ENCODE measurements around the gene ZNF580. TPM values are rescaled to one million over a fixed set of nuclear protein-coding genes. Genes with fewer than 3 reads are reported as not detected.

ZNF580 gene
- total and polyA plus RNA-seq, 2 of the 13 experiments (the other 11 are each of a cell fraction or from before 2014, with no cell fraction given), result 4.4 to 6.0 TPM

DNA sequence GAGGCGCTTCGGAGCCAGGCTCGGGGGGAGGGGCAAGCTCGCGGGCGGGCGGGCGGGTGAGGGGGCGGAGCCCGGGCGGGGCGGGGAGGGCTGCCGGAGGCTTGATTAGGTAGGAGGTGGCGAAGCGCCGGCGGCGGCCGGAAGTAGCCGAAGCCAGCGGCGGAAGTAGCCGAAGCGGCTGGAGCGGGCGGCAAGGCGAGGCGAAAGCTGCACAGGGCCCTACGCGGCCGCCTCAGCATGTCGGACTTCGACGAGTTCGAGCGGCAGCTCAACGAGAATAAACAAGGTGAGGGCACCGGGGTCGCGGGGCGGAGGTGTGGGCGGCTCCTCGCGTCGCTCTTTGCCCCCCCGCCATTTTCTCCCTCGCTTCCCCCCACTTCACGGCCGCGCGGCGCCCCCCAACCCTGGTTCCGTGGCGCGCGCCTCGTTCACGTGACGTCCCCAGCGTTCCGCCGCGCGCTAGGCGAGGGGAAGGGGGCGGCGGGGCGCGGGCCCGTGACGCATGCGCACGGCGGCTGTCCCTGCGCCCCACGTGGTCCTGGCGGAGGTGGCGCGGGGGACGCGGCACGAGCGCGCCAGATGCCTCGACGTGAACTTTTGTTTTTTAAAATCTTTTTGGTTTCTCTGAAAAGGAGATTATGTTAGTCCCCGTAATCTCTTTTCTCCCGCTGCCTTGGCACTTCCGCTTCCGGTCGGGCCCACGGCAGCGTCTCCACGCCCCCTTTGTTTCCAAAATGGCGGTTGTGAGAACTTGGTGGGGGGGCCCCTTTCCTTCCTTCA lies 14.3 kb downstream of the ZNF580 start, which contains the start of gene U2AF2 (continued):
- TF ChIP-seq, protein P1, sequence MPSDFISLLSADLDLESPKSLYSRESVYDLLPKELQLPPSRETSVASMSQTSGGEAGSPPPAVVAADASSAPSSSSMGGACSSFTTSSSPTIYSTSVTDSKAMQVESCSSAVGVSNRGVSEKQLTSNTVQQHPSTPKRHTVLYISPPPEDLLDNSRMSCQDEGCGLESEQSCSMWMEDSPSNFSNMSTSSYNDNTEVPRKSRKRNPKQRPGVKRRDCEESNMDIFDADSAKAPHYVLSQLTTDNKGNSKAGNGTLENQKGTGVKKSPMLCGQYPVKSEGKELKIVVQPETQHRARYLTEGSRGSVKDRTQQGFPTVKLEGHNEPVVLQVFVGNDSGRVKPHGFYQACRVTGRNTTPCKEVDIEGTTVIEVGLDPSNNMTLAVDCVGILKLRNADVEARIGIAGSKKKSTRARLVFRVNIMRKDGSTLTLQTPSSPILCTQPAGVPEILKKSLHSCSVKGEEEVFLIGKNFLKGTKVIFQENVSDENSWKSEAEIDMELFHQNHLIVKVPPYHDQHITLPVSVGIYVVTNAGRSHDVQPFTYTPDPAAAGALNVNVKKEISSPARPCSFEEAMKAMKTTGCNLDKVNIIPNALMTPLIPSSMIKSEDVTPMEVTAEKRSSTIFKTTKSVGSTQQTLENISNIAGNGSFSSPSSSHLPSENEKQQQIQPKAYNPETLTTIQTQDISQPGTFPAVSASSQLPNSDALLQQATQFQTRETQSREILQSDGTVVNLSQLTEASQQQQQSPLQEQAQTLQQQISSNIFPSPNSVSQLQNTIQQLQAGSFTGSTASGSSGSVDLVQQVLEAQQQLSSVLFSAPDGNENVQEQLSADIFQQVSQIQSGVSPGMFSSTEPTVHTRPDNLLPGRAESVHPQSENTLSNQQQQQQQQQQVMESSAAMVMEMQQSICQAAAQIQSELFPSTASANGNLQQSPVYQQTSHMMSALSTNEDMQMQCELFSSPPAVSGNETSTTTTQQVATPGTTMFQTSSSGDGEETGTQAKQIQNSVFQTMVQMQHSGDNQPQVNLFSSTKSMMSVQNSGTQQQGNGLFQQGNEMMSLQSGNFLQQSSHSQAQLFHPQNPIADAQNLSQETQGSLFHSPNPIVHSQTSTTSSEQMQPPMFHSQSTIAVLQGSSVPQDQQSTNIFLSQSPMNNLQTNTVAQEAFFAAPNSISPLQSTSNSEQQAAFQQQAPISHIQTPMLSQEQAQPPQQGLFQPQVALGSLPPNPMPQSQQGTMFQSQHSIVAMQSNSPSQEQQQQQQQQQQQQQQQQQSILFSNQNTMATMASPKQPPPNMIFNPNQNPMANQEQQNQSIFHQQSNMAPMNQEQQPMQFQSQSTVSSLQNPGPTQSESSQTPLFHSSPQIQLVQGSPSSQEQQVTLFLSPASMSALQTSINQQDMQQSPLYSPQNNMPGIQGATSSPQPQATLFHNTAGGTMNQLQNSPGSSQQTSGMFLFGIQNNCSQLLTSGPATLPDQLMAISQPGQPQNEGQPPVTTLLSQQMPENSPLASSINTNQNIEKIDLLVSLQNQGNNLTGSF (CRISPR knock-in tag; IDR thresholded peaks at IDR 0.05), result no peak
- no peak for TF ChIP-seq ZNF777 (CRISPR knock-in tag; IDR thresholded peaks at IDR 0.05)
- TF ChIP-seq, protein P2, sequence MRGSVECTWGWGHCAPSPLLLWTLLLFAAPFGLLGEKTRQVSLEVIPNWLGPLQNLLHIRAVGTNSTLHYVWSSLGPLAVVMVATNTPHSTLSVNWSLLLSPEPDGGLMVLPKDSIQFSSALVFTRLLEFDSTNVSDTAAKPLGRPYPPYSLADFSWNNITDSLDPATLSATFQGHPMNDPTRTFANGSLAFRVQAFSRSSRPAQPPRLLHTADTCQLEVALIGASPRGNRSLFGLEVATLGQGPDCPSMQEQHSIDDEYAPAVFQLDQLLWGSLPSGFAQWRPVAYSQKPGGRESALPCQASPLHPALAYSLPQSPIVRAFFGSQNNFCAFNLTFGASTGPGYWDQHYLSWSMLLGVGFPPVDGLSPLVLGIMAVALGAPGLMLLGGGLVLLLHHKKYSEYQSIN (CRISPR knock-in tag; IDR thresholded peaks at IDR 0.05; ENCODE audit: borderline replicate concordance), result no peak
- TF ChIP-seq, protein P3, sequence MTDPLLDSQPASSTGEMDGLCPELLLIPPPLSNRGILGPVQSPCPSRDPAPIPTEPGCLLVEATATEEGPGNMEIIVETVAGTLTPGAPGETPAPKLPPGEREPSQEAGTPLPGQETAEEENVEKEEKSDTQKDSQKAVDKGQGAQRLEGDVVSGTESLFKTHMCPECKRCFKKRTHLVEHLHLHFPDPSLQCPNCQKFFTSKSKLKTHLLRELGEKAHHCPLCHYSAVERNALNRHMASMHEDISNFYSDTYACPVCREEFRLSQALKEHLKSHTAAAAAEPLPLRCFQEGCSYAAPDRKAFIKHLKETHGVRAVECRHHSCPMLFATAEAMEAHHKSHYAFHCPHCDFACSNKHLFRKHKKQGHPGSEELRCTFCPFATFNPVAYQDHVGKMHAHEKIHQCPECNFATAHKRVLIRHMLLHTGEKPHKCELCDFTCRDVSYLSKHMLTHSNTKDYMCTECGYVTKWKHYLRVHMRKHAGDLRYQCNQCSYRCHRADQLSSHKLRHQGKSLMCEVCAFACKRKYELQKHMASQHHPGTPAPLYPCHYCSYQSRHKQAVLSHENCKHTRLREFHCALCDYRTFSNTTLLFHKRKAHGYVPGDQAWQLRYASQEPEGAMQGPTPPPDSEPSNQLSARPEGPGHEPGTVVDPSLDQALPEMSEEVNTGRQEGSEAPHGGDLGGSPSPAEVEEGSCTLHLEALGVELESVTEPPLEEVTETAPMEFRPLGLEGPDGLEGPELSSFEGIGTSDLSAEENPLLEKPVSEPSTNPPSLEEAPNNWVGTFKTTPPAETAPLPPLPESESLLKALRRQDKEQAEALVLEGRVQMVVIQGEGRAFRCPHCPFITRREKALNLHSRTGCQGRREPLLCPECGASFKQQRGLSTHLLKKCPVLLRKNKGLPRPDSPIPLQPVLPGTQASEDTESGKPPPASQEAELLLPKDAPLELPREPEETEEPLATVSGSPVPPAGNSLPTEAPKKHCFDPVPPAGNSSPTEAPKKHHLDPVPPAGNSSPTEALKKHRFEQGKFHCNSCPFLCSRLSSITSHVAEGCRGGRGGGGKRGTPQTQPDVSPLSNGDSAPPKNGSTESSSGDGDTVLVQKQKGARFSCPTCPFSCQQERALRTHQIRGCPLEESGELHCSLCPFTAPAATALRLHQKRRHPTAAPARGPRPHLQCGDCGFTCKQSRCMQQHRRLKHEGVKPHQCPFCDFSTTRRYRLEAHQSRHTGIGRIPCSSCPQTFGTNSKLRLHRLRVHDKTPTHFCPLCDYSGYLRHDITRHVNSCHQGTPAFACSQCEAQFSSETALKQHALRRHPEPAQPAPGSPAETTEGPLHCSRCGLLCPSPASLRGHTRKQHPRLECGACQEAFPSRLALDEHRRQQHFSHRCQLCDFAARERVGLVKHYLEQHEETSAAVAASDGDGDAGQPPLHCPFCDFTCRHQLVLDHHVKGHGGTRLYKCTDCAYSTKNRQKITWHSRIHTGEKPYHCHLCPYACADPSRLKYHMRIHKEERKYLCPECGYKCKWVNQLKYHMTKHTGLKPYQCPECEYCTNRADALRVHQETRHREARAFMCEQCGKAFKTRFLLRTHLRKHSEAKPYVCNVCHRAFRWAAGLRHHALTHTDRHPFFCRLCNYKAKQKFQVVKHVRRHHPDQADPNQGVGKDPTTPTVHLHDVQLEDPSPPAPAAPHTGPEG (CRISPR knock-in tag; IDR thresholded peaks at IDR 0.05), result 0 out of 2 replicates have a peak, but pooled peaks have one; percentile 63
- no peak for TF ChIP-seq SKI (IDR thresholded peaks at IDR 0.05; ENCODE audit: partially characterized antibody)
- TF ChIP-seq ATRX (CRISPR knock-in tag; IDR thresholded peaks at IDR 0.05; ENCODE audit: borderline replicate concordance), result no peak
- TF ChIP-seq RFX5 (IDR thresholded peaks at IDR 0.05; ENCODE audit: low read depth, low read length), result no peak
- TF ChIP-seq, protein P4, sequence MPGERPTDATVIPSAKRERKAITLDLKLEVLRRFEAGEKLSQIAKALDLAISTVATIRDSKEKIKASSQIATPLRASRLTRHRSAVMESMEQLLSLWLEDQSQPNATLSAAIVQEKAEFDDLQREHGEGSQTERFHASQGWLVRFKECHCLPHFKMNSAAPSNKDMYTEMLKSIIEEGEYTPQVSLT (CRISPR knock-in tag; IDR thresholded peaks at IDR 0.05; ENCODE audit: borderline replicate concordance, low read depth), result no peak
- TF ChIP-seq, protein P5, sequence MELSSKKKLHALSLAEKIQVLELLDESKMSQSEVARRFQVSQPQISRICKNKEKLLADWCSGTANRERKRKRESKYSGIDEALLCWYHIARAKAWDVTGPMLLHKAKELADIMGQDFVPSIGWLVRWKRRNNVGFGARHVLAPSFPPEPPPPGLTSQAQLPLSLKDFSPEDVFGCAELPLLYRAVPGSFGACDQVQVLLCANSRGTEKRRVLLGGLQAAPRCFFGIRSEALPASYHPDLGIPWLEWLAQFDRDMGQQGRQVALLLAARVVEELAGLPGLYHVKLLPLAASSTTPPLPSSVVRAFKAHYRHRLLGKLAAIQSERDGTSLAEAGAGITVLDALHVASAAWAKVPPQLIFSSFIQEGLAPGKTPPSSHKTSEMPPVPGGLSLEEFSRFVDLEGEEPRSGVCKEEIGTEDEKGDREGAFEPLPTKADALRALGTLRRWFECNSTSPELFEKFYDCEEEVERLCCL (CRISPR knock-in tag; IDR thresholded peaks at IDR 0.05; ENCODE audit: borderline replicate concordance), result no peak
- no peak for TF ChIP-seq ZBTB1 (CRISPR knock-in tag; IDR thresholded peaks at IDR 0.05; ENCODE audit: borderline replicate concordance)
- TF ChIP-seq, protein P6, sequence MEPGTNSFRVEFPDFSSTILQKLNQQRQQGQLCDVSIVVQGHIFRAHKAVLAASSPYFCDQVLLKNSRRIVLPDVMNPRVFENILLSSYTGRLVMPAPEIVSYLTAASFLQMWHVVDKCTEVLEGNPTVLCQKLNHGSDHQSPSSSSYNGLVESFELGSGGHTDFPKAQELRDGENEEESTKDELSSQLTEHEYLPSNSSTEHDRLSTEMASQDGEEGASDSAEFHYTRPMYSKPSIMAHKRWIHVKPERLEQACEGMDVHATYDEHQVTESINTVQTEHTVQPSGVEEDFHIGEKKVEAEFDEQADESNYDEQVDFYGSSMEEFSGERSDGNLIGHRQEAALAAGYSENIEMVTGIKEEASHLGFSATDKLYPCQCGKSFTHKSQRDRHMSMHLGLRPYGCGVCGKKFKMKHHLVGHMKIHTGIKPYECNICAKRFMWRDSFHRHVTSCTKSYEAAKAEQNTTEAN (CRISPR knock-in tag; conservative IDR thresholded peaks at IDR 0.05), result peak; percentile 13; the same call in 1 of the 2 replicates
- no peak for TF ChIP-seq ZNF225 (CRISPR knock-in tag; IDR thresholded peaks at IDR 0.05)
